Panc1 (cell line): Measurements from ENCODE around the gene AFDN.

ENCODE experiments used
- POLR2AphosphoS5 ChIP-seq: IDR thresholded peaks from 2 replicates; pipeline ENCODE4 v1.6.1; 2012; ENCODE audit warnings: mild to moderate bottlenecking, low read depth, low read length, moderate library complexity
- TF ChIP-seq, protein P1 (sequence below): fragments of 450-650 bp; IDR thresholded peaks from 2 replicates; pipeline ENCODE4 v1.5.1; 2017; ENCODE audit warnings: mild to moderate bottlenecking

DNA sequence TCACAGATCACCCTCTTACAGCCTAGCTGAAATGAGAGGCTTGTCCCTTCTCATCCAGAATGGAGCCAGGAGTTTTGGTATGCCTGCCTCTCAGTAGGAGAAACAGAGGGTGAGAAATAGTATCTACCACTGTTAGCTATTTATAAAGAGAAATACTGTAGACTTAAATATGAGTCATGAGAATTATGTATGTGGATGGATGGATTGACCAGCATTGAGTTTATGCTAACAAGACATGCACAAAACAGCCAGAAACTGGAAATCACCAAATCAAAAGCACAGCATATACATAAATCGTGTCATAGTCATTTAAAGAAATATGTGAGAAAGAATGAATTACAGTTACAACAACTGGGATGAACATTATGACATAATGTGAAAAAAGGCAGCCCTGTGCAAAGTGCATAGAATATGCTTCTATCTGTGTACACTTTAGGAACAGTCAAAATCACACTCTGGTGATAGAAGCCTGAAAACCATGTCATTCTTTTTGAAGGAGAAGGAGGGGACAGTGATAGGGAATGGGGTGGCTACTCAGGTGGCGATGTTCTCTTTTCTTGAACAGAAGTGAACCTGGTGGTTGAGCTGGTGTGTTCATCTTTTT is 90.9 kb downstream of the AFDN start:
- TF ChIP-seq, protein P1, sequence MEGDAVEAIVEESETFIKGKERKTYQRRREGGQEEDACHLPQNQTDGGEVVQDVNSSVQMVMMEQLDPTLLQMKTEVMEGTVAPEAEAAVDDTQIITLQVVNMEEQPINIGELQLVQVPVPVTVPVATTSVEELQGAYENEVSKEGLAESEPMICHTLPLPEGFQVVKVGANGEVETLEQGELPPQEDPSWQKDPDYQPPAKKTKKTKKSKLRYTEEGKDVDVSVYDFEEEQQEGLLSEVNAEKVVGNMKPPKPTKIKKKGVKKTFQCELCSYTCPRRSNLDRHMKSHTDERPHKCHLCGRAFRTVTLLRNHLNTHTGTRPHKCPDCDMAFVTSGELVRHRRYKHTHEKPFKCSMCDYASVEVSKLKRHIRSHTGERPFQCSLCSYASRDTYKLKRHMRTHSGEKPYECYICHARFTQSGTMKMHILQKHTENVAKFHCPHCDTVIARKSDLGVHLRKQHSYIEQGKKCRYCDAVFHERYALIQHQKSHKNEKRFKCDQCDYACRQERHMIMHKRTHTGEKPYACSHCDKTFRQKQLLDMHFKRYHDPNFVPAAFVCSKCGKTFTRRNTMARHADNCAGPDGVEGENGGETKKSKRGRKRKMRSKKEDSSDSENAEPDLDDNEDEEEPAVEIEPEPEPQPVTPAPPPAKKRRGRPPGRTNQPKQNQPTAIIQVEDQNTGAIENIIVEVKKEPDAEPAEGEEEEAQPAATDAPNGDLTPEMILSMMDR, result no peak
- TF ChIP-seq POLR2AphosphoS5, result no peak
